CD4-positive, alpha-beta T cell (primary cell): ENCODE results near the gene RIPPLY1. TPM values are rescaled to one million over a fixed set of nuclear protein-coding genes. Genes with fewer than 3 reads are reported as not detected.
"Not testable (repeated sequence)": the region's sequence is repeated elsewhere in the genome, so short reads cannot be mapped to it uniquely, and the experiment has no call there.

Source experiments
- ATAC-seq: fragments of 200-7000 bp; cut with Tn5 transposase; one replicate; pipeline ENCODE4 v1.10.0; 2022; ENCODE audit warnings: mild to moderate bottlenecking; ENCODE audit not compliant: poor library complexity
- CTCF ChIA-PET: fragments of 350-600 bp; sonication (Branson Sonifier 250); formaldehyde crosslinking; loops from one replicate; lab custom pipeline; 2021; ENCODE audit warnings: antibody characterized with exemption, inconsistent platforms; lab: Charles Lee
- POLR2A ChIA-PET: fragments of 350-600 bp; sonication (Branson Sonifier 250); formaldehyde crosslinking; loops from one replicate; lab custom pipeline; 2021; ENCODE audit warnings: antibody characterized with exemption, inconsistent platforms; lab: Charles Lee
- DNase-seq, 14 experiments: peaks; one replicate each; pipeline ENCODE4 v3.0.0-alpha.2; 2013 to 2020; ENCODE audit warnings: mixed read lengths in 2 of 14
- H3K27ac ChIP-seq, 2 donors: one replicate each; pipeline versions ENCODE4 v1.5.1 to v1.7.0; 2013; ENCODE audit warnings: low read length in 2 of 2, low read depth in 1 of 2, mild to moderate bottlenecking in 1 of 2
- H3K27me3 ChIP-seq, 2 experiments: 1 replicate in 1 of 2; 2 replicates in 1 of 2; pipeline versions ENCODE4 v1.6.1 to v1.7.0; 2013; ENCODE audit warnings: low read length in 2 of 2, control low read depth in 1 of 2, mild to moderate bottlenecking in 1 of 2, moderate library complexity in 1 of 2; ENCODE audit not compliant: insufficient read depth in 2 of 2, control insufficient read depth in 1 of 2
- H3K36me3 ChIP-seq: one replicate; pipeline ENCODE4 v1.6.1; 2013; ENCODE audit warnings: low read length, control low read depth; ENCODE audit not compliant: insufficient read depth
- H3K4me1 ChIP-seq: one replicate; pipeline ENCODE4 v1.6.1; 2013; ENCODE audit warnings: low read length, control low read depth; ENCODE audit not compliant: insufficient read depth
- H3K4me3 ChIP-seq: one replicate; pipeline ENCODE4 v1.5.1; 2013; ENCODE audit warnings: mild to moderate bottlenecking, low read length, moderate library complexity
- H3K9me3 ChIP-seq, 2 experiments: 1 replicate in 1 of 2; 2 replicates in 1 of 2; pipeline versions ENCODE4 v1.6.1 to v1.7.0; 2013; ENCODE audit warnings: low read length in 2 of 2, mild to moderate bottlenecking in 2 of 2, control low read depth in 1 of 2, moderate library complexity in 1 of 2; ENCODE audit not compliant: control insufficient read depth in 1 of 2, insufficient read depth in 1 of 2
- H3K27ac Mint-ChIP-seq: one replicate; pipeline ENCODE4 v1.8.0; 2020; ENCODE audit warnings: mixed read lengths
- H3K27me3 Mint-ChIP-seq: one replicate; pipeline ENCODE4 v1.8.0; 2021; ENCODE audit warnings: mixed read lengths
- H3K36me3 Mint-ChIP-seq: one replicate; pipeline ENCODE4 v1.8.0; 2021; ENCODE audit warnings: low read depth, mixed read lengths
- H3K4me1 Mint-ChIP-seq: one replicate; pipeline ENCODE4 v1.8.0; 2021; ENCODE audit warnings: low read depth, mixed read lengths
- H3K4me3 Mint-ChIP-seq: one replicate; pipeline ENCODE4 v1.8.0; 2020; ENCODE audit warnings: mild to moderate bottlenecking, mixed read lengths
- H3K9me3 Mint-ChIP-seq: one replicate; pipeline ENCODE4 v1.8.0; 2020; ENCODE audit warnings: mixed read lengths
- CTCF ChIP-seq: fragments of 200-600 bp; IDR thresholded peaks from one replicate; pipeline ENCODE4 v1.8.0; 2022; ENCODE audit warnings: antibody characterized with exemption, mild to moderate bottlenecking
- intact Hi-C, 2 experiments: fragments of 100-400 bp; cut with DNase I in 1 of 2; cut with micrococcal nuclease in 1 of 2; formaldehyde crosslinking; loops; one replicate each; pipeline versions ENCODE4 v1.15.1 to v1.9.0; 2023 to 2025; cut with DNase I, micrococcal nuclease
- total RNA-seq, 174 experiments: library from RNA in 2 of 174; stranded (reverse) in 2 of 174; gene quantifications; one replicate each; pipeline ENCODE4 v1.2.3 and lab custom pipeline; 2021 to 2026

The RIPPLY1 gene
- total RNA-seq, 2 experiments from 2014 or later: not detected

DNA sequence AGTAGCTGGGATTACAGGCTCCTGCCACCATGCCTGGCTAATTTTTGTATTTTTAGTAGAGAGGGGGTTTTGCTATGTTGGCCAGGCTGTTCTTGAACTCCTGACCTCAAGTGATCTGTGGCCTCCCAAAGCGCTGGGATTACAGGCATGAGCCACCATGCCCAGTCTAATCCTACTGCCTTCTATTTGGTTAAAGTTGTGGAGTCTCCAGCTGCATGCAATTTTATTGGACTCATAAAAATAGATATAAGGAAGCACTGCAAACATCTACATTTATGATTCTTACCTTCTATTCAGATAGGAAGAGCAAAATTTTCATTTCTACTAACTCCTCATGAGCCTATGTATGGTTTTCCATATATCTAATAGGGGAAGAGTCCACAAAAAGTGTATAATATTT, 13.7 kb downstream of the RIPPLY1 start:
- H3K4me3 ChIP-seq: no peak overlapping the region
- no peaks in the 10 kb centered on the region for H3K9me3 ChIP-seq
- H3K27ac ChIP-seq: no peak overlapping the region
- Mint-ChIP-seq H3K27ac (no peak overlapping the region), H3K9me3 (no peaks in the 10 kb centered on the region), H3K4me1 (no peaks in the 10 kb centered on the region), H3K36me3 (no peaks in the 10 kb centered on the region), H3K4me3 (no peak overlapping the region), H3K27me3 (peaks cover 36% of the 10 kb centered on the region)
- POLR2A ChIA-PET: no interaction called here
- CTCF ChIA-PET: interaction anchor here (0.9 kb wide), 1 partner anchor 653 kb away, joined by 3 read pairs; no protein-coding TSS in a partner anchor
- no peak for DNase-seq
- H3K36me3 ChIP-seq: no peaks in the 10 kb centered on the region
- intact Hi-C loops: loop anchor here in 1 of 2 experiments (10.0 kb wide), 1 partner anchor 1175 kb away; no protein-coding TSS in a partner anchor
- TF ChIP-seq CTCF: no peak
- ATAC-seq: no peak
- H3K4me1 ChIP-seq: no peaks in the 10 kb centered on the region
- peaks cover 0 to 3% of the 10 kb centered on the region in 2 experiments for H3K27me3 ChIP-seq

DNA sequence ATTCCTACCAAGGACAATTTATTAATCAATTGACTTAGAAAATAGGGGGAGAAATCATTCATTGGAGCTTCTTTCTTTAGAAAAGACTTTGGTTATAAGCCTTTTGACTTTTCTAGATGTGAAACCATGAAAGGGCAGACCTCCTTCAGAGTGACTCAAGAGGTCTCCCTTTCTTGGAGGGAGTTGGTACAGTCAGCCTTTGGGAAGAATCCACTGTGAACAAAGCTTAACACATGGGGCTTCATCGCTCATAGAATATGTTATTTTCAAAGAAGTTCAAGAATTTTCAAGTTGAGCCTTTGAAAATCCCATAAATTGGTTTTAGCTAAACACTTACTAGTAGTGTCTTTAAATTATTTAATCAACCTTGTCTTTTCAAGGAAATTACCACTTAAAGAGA, 28.0 kb downstream of the RIPPLY1 start:
- Histone ChIP-seq H3K9me3 (no peaks in the 10 kb centered on the region), H3K4me3 (no peak overlapping the region), H3K36me3 (no peaks in the 10 kb centered on the region), H3K27me3 (no peaks in the 10 kb centered on the region), H3K27ac (no peak overlapping the region), H3K4me1 (no peaks in the 10 kb centered on the region)
- H3K27me3 Mint-ChIP-seq: peaks cover 15% of the 10 kb centered on the region
- intact Hi-C loops: loop anchor here in 1 of 2 experiments (2.0 kb wide), 1 partner anchor 1020 kb away; no protein-coding TSS in a partner anchor
- no peaks in the 10 kb centered on the region for H3K36me3 Mint-ChIP-seq
- DNase-seq (no peak), ATAC-seq (no peak)
- CTCF ChIA-PET: interaction anchor here (1.2 to 1.8 kb wide), 2 partner anchors 8 to 19 kb away, joined by 3 to 7 read pairs; no protein-coding TSS in a partner anchor
- no peaks in the 10 kb centered on the region for H3K4me1 Mint-ChIP-seq
- no peaks in the 10 kb centered on the region for H3K9me3 Mint-ChIP-seq
- no peak overlapping the region for H3K27ac Mint-ChIP-seq
- POLR2A ChIA-PET: no interaction called here
- no peak overlapping the region for H3K4me3 Mint-ChIP-seq
- TF ChIP-seq CTCF: no peak

- peak in 3 of 14 experiments; percentile 18 to 34 (median 33) for DNase-seq
- H3K36me3 Mint-ChIP-seq: no peaks in the 10 kb centered on the region
- CTCF ChIA-PET: interaction anchor here (1.2 to 1.3 kb wide), 2 partner anchors 9 to 24 kb away, joined by 3 read pairs; no protein-coding TSS in a partner anchor
These were observed 29.1 kb downstream of the RIPPLY1 start for GRCh38 chrX:106874075-106874474.

GRCh38 chrX:106872796-106873195, 30.3 kb downstream of the RIPPLY1 start:
- ATAC-seq, H3K27ac Mint-ChIP-seq, CTCF ChIA-PET, H3K9me3 Mint-ChIP-seq, POLR2A ChIA-PET, H3K27ac ChIP-seq, H3K4me3 ChIP-seq, H3K27me3 ChIP-seq, H3K36me3 ChIP-seq, H3K4me1 Mint-ChIP-seq, H3K9me3 ChIP-seq, H3K36me3 Mint-ChIP-seq, H3K4me3 Mint-ChIP-seq, H3K27me3 Mint-ChIP-seq, DNase-seq, H3K4me1 ChIP-seq: not testable (repeated sequence)
- intact Hi-C loops: loop anchor here (5.0 kb wide), 1 partner anchor 390 kb away; no protein-coding TSS in a partner anchor

More at GRCh38 chrX:106874075-106874474, 29.1 kb downstream of the RIPPLY1 start:
- no peak for ATAC-seq
- Histone ChIP-seq H3K4me1 (no peaks in the 10 kb centered on the region), H3K27me3 (no peaks in the 10 kb centered on the region), H3K27ac (no peak overlapping the region), H3K36me3 (no peaks in the 10 kb centered on the region), H3K9me3 (no peaks in the 10 kb centered on the region), H3K4me3 (no peak overlapping the region)
- intact Hi-C loops: loop anchor here (2.0 to 5.0 kb wide), 2 partner anchors 392 to 1021 kb away; no protein-coding TSS in a partner anchor
- Mint-ChIP-seq H3K9me3 (no peaks in the 10 kb centered on the region), H3K27ac (no peak overlapping the region), H3K4me1 (no peaks in the 10 kb centered on the region), H3K27me3 (peaks cover 6% of the 10 kb centered on the region), H3K4me3 (no peak overlapping the region)
- TF ChIP-seq CTCF: peak; percentile 62
- POLR2A ChIA-PET: interaction anchor here (0.7 kb wide), 1 partner anchor 150 kb away, joined by 3 read pairs; no protein-coding TSS in a partner anchor
